Large intestine (tissue), 3 donors: ENCODE measurements around the gene ARHGAP44. TPM values are rescaled to one million over a fixed set of nuclear protein-coding genes. Genes with fewer than 3 reads are reported as not detected.
A peak's percentile ranks its signal among the peaks of the same experiment; 100 is the strongest.

Experiments used
- DNase-seq, 2 donors: peaks; one replicate each; pipeline versions ENCODE4 v3.0.0 to v3.0.0-alpha.2; 2013
- H3K27ac ChIP-seq: one replicate; pipeline ENCODE4 v1.5.1; 2013; ENCODE audit warnings: low read length
- H3K27me3 ChIP-seq: 2 replicates; pipeline ENCODE4 v1.6.1; 2013; ENCODE audit warnings: low read length; ENCODE audit not compliant: control insufficient read depth, insufficient read depth
- H3K36me3 ChIP-seq: 2 replicates; pipeline ENCODE4 v1.6.1; 2013; ENCODE audit warnings: low read length; ENCODE audit not compliant: control insufficient read depth, insufficient read depth
- H3K4me1 ChIP-seq: one replicate; pipeline ENCODE4 v1.6.1; 2013; ENCODE audit warnings: low read length; ENCODE audit not compliant: control insufficient read depth, insufficient read depth
- H3K4me3 ChIP-seq: one replicate; pipeline ENCODE4 v1.5.1; 2013; ENCODE audit warnings: low read length
- H3K9me3 ChIP-seq: one replicate; pipeline ENCODE4 v1.6.1; 2013; ENCODE audit warnings: mild to moderate bottlenecking, low read depth, low read length, moderate library complexity; ENCODE audit not compliant: control insufficient read depth
- WGBS: methylation state at CpG from one replicate; pipeline ENCODE4 v1.1.5; 2013; ENCODE audit warnings: low lambda C conversion rate; ENCODE audit not compliant: insufficient coverage; 5-methylcytosine and 5-hydroxymethylcytosine counted together
- polyA plus RNA-seq: library from polyadenylated mRNA; unstranded; fragments of 120-200 nt; gene quantifications from one replicate; pipeline ENCODE4 v1.2.1, GENCODE V29; 2013

Gene ARHGAP44
- polyA plus RNA-seq, 1 donor, result 3.2 TPM

DNA sequence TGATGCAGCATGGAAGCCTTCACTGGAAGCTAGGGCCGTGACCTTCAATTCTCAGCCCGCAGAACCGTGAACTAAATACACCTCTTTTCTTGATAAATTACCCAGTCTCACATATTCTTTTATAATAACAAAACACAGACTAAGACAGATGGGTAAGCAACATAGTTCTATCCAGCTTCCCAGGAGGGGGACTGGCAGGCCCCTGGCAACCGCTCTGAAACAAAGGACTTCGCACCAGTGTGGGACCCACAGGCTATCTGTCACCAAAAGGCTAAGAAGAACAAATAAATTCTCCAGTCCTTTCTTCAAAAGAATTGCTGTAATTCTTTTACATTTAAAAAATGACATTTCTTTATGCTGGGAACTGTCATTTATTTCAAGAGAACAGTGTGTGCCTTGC lies 209.6 kb downstream of the ARHGAP44 start:
- H3K4me1 ChIP-seq, result no peaks in the 10 kb centered on the region
- no peaks in the 10 kb centered on the region for H3K9me3 ChIP-seq
- no peak for DNase-seq
- no peaks in the 10 kb centered on the region for H3K27me3 ChIP-seq
- no peak overlapping the region for H3K4me3 ChIP-seq
- WGBS, result 100% methylated on average over 2 of the region's 5 CpGs
- peaks cover 90% of the 10 kb centered on the region for H3K36me3 ChIP-seq
- H3K27ac ChIP-seq, result no peak overlapping the region

DNA sequence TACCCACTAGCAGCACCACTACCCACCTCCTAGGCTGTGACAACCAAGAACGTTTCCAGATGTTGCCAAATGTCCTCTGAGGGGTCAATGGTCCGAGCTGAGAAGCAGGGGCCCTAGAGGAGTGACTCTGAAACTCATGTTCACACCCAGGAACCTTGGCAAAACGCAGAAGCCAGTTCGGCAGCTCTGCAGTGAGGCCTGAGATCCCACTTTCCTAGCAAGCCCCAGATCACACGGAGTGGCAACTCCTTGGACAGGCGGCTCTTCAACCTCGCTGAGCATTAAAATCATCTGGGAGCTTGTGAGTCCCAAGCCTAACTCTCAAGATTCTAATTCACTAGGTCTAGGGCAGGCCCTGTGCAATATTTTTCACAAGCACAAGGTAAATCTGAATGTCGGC lies 211.3 kb downstream of the ARHGAP44 start:
- WGBS, result no CpG with 5 or more reads among the region's 8 CpGs
- no peak overlapping the region for H3K4me3 ChIP-seq
- H3K27ac ChIP-seq, result no peak overlapping the region
- H3K27me3 ChIP-seq, result no peaks in the 10 kb centered on the region
- H3K9me3 ChIP-seq, result no peaks in the 10 kb centered on the region
- peaks cover 90% of the 10 kb centered on the region for H3K36me3 ChIP-seq
- DNase-seq, result no peak
- H3K4me1 ChIP-seq, result no peaks in the 10 kb centered on the region

DNA sequence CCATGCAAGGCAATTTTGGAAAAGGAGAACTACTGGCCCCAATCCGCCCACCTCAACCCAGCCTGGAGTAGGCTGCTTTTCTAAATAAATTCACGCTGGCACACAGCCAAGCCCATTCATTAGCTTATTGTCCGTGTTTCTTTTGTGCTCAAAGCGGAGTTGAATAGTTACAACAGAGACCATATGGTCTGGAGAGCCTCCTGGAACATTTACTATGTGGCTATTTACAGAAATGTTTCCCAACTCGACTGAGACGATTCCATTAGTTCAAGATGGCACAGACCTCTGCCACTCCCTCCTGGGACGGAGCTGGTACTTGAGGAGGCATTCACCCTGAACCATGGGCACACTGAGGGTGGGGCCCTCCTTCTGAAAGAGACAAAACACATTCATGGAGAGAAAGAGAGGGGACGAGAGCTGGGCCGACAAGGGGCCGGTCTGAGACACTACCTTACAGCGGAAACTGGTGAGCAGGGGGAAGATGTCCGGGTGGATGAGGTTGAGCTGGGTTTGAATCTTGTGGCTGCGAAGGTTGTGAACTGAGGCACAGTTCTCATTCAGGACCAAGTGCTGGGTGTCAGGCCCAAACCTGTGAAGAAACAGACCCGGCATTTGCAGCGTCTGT lies 212.8 kb downstream of the ARHGAP44 start:
- WGBS, result 75% methylated on average over 4 of the region's 15 CpGs
- H3K36me3 ChIP-seq, result peaks cover 78% of the 10 kb centered on the region
- no peaks in the 10 kb centered on the region for H3K4me1 ChIP-seq
- no peak overlapping the region for H3K4me3 ChIP-seq
- H3K27me3 ChIP-seq, result no peaks in the 10 kb centered on the region
- no peaks in the 10 kb centered on the region for H3K9me3 ChIP-seq
- H3K27ac ChIP-seq, result no peak overlapping the region
- DNase-seq, result no peak

DNA sequence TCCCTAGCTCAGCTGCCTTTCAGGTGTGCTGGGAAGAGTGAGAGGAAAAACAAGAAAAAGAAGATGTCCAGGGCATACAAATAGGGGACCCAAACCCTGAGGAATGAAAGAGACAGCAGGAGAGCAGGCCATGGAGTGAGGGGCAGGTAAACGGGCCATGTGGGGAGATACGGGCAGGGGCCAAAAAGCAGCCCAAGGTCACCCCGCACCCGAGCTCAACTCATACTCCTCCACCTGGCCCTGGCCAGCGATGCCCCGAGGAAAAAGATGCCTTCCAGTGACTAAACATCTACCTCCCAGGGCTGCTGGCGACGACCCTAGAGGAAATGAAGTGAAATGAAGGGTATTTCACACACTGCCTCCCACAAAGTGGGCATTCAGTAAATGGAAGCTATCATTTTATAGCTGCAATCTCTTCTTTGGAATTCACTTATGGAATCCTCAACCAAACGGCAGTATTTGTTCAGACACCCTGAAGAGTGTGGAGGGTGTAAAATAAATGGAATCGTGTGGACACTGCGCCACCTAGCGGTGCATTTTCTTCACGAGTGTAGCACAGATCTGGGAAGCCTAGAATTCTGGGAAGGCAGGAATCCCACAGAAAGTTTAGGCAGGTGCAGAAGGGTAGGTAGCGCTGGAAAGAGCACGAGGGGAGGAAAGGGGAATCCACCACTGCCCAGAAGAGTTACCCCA lies 213.6 kb downstream of the ARHGAP44 start:
- no CpG with 5 or more reads among the region's 15 CpGs for WGBS
- no peaks in the 10 kb centered on the region for H3K4me1 ChIP-seq

DNA sequence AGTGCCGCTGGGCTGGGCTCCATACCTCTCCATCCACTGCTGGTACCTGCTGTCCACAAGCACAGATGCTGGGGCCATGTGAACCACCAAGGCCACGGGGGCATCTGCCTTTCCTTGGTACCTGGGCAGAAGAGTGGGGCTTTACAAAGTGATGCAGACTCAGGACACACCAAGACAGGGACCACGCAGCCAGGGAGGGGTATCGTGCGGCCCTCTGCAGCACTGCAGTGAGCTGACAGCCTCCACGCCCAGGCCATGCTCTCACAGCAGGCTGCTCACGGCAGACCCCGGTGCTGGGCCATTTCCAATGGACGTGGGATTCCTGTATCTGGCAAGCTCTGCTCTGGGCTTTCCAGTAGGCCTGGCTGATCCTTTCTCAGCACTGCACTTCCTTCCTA lies 214.2 kb downstream of the ARHGAP44 start:
- H3K4me1 ChIP-seq, result no peaks in the 10 kb centered on the region
- WGBS, result no CpG with 5 or more reads among the region's 9 CpGs
- no peak overlapping the region for H3K27ac ChIP-seq
- no peak overlapping the region for H3K4me3 ChIP-seq
- no peaks in the 10 kb centered on the region for H3K27me3 ChIP-seq
- peaks cover 76% of the 10 kb centered on the region for H3K36me3 ChIP-seq
- H3K9me3 ChIP-seq, result no peaks in the 10 kb centered on the region
- DNase-seq, result no peak

More for the DNA sequence above, 213.6 kb downstream of the ARHGAP44 start:
- Histone ChIP-seq H3K4me3 (no peak overlapping the region), H3K9me3 (no peaks in the 10 kb centered on the region), H3K36me3 (peaks cover 78% of the 10 kb centered on the region), H3K27ac (no peak overlapping the region), H3K27me3 (no peaks in the 10 kb centered on the region)
- peak; percentile 42 to 47 for DNase-seq

DNA sequence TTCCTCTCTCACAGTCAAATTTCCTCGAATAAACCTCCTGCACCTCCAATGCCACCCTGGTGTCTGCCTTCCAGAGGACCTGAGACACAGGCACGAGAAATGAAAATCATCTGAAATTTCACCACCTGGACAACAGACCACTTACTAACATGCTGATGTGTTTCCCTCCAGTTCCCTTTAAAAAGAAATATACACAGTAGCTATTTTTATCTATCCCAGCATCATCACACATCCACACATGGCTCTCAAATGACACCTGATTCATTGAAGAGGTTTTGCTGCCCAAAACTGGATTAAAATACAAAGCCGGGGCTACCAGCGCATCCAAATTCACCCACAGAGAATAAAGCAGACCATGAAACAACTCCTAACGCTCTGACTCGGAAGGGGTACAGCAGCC lies 214.6 kb downstream of the ARHGAP44 start:
- Histone ChIP-seq H3K9me3 (no peaks in the 10 kb centered on the region), H3K27ac (no peak overlapping the region), H3K4me3 (no peak overlapping the region), H3K27me3 (no peaks in the 10 kb centered on the region), H3K36me3 (peaks cover 75% of the 10 kb centered on the region), H3K4me1 (no peaks in the 10 kb centered on the region)
- no CpG with 5 or more reads among the region's 6 CpGs for WGBS
- DNase-seq, result no peak

DNA sequence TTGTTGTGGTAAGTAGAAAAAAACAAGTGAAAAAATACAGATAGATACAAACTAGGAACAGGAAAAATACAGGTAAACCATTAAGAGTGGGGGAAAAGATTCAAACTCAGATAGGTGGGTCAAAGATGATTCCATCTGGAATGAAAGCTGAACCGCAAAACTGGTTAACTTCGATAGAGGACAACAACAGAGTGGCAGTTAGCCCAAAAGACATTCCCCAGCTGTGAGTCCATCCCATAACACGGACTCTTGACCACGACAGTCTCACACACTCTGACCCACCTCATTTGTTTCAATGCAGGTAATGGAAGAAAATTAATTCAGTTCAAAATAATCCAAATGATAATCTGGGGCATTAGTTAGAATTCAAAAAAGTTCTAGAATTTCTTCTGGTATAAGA lies 215.0 kb downstream of the ARHGAP44 start:
- WGBS, result no CpG with 5 or more reads among the region's 4 CpGs
- H3K36me3 ChIP-seq, result peaks cover 72% of the 10 kb centered on the region
- H3K27ac ChIP-seq, result no peak overlapping the region

DNA sequence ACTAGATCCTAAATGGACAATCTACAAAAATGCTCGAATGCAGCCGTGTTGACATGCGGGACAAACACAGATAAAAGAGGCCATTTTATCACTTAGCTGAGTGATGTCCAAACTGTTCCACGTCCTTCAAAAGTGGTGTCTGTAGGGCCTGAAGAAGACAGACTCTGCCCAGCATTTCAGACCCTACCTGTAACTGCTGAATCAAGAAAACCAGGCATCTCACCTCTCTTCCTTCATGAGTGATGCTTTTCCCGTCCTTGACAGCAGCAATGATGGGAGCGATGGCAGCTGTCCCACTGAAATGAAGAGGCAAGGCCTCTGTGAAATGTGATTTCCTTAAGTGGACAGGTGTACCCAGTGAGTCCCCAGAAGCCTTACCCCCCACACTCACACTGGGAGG lies 216.2 kb downstream of the ARHGAP44 start:
- Histone ChIP-seq H3K27ac (no peak overlapping the region), H3K9me3 (no peaks in the 10 kb centered on the region), H3K36me3 (peaks cover 71% of the 10 kb centered on the region), H3K4me1 (no peaks in the 10 kb centered on the region), H3K27me3 (no peaks in the 10 kb centered on the region), H3K4me3 (no peak overlapping the region)
- 80% methylated on average over 1 of the region's 6 CpGs for WGBS
- no peak for DNase-seq

More for the DNA sequence above, 215.0 kb downstream of the ARHGAP44 start:
- no peak overlapping the region for H3K4me3 ChIP-seq
- no peaks in the 10 kb centered on the region for H3K27me3 ChIP-seq
- H3K4me1 ChIP-seq, result no peaks in the 10 kb centered on the region
- DNase-seq, result no peak
- H3K9me3 ChIP-seq, result no peaks in the 10 kb centered on the region

DNA sequence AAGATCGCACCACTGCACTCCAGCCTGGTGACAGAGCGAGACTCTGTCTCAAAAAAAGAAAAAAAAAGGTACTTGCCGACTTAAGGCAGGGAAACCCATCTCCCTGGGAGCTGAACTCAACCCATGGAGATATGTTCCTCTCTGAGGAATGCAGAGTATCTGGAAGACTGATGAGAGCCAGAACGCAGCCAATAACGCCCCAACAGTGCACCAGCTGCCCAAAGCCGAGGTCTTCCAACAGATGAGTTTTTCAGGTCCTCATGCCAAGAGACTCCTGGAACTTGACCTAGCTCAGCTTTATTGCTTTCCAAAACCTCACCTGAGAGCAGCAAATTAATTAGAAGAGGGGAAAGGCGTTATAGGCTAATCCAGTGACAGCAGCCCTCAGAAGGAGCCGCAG lies 219.2 kb downstream of the ARHGAP44 start:
- Histone ChIP-seq H3K27ac (no peak overlapping the region), H3K36me3 (peaks cover 76% of the 10 kb centered on the region), H3K9me3 (no peaks in the 10 kb centered on the region), H3K4me3 (no peak overlapping the region), H3K4me1 (no peaks in the 10 kb centered on the region), H3K27me3 (no peaks in the 10 kb centered on the region)
- DNase-seq, result no peak
- WGBS, result no CpG with 5 or more reads among the region's 8 CpGs

DNA sequence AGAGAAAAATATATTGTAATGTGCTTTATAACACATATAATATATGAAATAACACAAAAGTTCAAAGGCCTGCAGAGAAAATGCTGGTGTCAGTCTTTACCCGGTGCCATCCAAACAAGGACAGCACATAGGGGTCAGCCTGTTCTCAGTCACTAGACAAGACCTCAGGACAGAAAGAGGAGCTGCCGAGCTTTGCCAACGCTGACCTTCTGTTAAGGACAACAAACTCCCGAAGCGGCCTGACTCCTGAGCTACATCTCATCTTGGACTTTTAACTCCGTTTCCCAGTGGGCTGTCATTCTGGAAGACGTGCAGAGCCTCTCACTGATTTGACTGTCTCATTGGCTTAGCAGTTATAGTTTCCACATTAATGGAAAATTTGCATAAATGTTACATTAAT lies 221.7 kb downstream of the ARHGAP44 start:
- Histone ChIP-seq H3K4me1 (no peaks in the 10 kb centered on the region), H3K27ac (no peak overlapping the region), H3K4me3 (no peak overlapping the region), H3K36me3 (peaks cover 75% of the 10 kb centered on the region), H3K27me3 (no peaks in the 10 kb centered on the region), H3K9me3 (no peaks in the 10 kb centered on the region)
- WGBS, result 80% methylated on average over 1 of the region's 7 CpGs
- DNase-seq, result no peak

DNA sequence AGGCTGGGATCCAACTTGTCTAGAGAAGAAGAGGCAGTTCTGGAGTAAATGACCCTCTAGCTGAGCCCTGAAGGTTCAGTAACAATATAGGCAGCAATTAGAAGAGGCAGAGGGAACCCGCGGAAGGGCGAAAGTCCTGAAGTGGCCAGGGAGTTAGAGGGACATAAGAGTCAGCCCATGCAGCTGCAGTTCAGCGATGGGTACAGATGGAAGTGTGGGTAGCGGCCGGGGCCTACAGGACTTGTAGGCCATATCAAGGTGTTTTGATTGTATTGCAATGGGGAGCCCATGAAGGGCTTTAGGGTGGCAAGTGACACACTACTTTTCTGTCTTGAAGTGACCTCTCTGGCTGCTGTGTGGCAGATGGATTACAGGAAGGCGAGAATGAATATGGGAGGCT lies 225.5 kb downstream of the ARHGAP44 start:
- peaks cover 60% of the 10 kb centered on the region for H3K36me3 ChIP-seq
- H3K9me3 ChIP-seq, result no peaks in the 10 kb centered on the region
- WGBS, result 94% methylated on average over 3 of the region's 7 CpGs
- no peaks in the 10 kb centered on the region for H3K4me1 ChIP-seq
- H3K4me3 ChIP-seq, result no peak overlapping the region
- H3K27ac ChIP-seq, result no peak overlapping the region
- H3K27me3 ChIP-seq, result no peaks in the 10 kb centered on the region
- no peak for DNase-seq
